Sigmoid colon (tissue), 7 donors: ENCODE measurements around the gene AGFG1. TPM values are rescaled to one million over a fixed set of nuclear protein-coding genes. Genes with fewer than 3 reads are reported as not detected.

ENCODE experiments used
- DNase-seq: peaks from one replicate; pipeline ENCODE4 v3.0.0-alpha.2; 2019
- H3K27ac ChIP-seq, 4 donors: fragments of 200-600 bp; sonication (generic); one replicate each; pipeline ENCODE4 v1.5.1; 2016 to 2019; ENCODE audit warnings: mild to moderate bottlenecking in 1 of 4
- H3K27me3 ChIP-seq, 3 donors: fragments of 200-600 bp; sonication (generic); one replicate each; pipeline ENCODE4 v1.5.1; 2019; ENCODE audit warnings: mild to moderate bottlenecking in 1 of 3
- H3K36me3 ChIP-seq, 4 donors: fragments of 200-600 bp; sonication (generic); one replicate each; pipeline ENCODE4 v1.5.1; 2016 to 2019
- H3K4me1 ChIP-seq, 4 donors: fragments of 200-600 bp; sonication (generic); one replicate each; pipeline ENCODE4 v1.5.1; 2017 to 2019
- H3K4me3 ChIP-seq, 4 donors: fragments of 200-600 bp; sonication (generic); one replicate each; pipeline ENCODE4 v1.5.1; 2017 to 2019; ENCODE audit warnings: mild to moderate bottlenecking in 2 of 4, moderate library complexity in 1 of 4
- H3K9me3 ChIP-seq, 4 donors: fragments of 200-600 bp in 3 of 4; sonication (generic) in 3 of 4; one replicate each; pipeline versions ENCODE4 v1.5.1 to v1.6.1; 2013 to 2019
- CTCF ChIP-seq, 4 experiments: fragments of 450-650 bp in 3 of 4; fragments of 200-600 bp in 1 of 4; IDR thresholded peaks; one replicate each; pipeline ENCODE4 v1.5.1; 2016 to 2019; ENCODE audit warnings: antibody characterized with exemption in 4 of 4, mild to moderate bottlenecking in 3 of 4, moderate library complexity in 2 of 4
- EP300 ChIP-seq, 4 donors: sonication (generic); formaldehyde crosslinking; IDR thresholded peaks; one replicate each; pipeline ENCODE4 v1.6.1; 2017; ENCODE audit warnings: antibody characterized with exemption in 4 of 4
- POLR2A ChIP-seq, 2 donors: fragments of 450-650 bp; IDR thresholded peaks; one replicate each; pipeline ENCODE4 v1.6.1; 2016; ENCODE audit warnings: antibody characterized with exemption in 2 of 2, mild to moderate bottlenecking in 2 of 2, moderate library complexity in 2 of 2
- POLR2AphosphoS5 ChIP-seq, 4 donors: sonication (generic); formaldehyde crosslinking; IDR thresholded peaks; one replicate each; pipeline ENCODE4 v1.6.1; 2017; ENCODE audit warnings: antibody characterized with exemption in 4 of 4
- WGBS, 2 donors: extraction: QIAGEN DNeasy Blood & Tissue Kit; methylation state at CpG; one replicate each; pipeline ENCODE4 v1.1.7; 2013; 5-methylcytosine and 5-hydroxymethylcytosine counted together
- intact Hi-C: fragments of 100-400 bp; cut with DNase I; formaldehyde crosslinking; loops from one replicate; pipeline ENCODE4 v1.15.1; 2023
- polyA plus RNA-seq, 3 donors: library from polyadenylated mRNA; stranded (reverse); fragments of 200-250 nt; gene quantifications; one replicate each; pipeline ENCODE4 v1.2.3, GENCODE V29; 2013
- total RNA-seq, 4 donors: library from RNA; depleted of rRNA; stranded (reverse); fragments of >200 nt; gene quantifications; one replicate each; pipeline ENCODE4 v1.1.0, GENCODE V29; 2016
- donor health status: healthy with polysubstance abuse.
- donor health status: Bipolar disorder and iron deficiency.
- donor health status: healthy.

The AGFG1 gene
- total and polyA plus RNA-seq, 7 donors, result 36.0 to 53.9 (median 43.6) TPM

GRCh38 chr2:227456772-227457171 lies 15.2 kb upstream of the AGFG1 start:
- H3K4me1 ChIP-seq, result no peaks in the 10 kb centered on the region
- H3K36me3 ChIP-seq, result no peaks in the 10 kb centered on the region
- no peaks in the 10 kb centered on the region for H3K9me3 ChIP-seq
- no peak overlapping the region for H3K27ac ChIP-seq
- TF ChIP-seq CTCF (IDR thresholded peaks at IDR 0.05), result no peak
- no peak for DNase-seq
- intact Hi-C loops, result no loop called here
- no peaks in the 10 kb centered on the region for H3K27me3 ChIP-seq
- no peak overlapping the region for H3K4me3 ChIP-seq
- 79 to 88% methylated on average over 4 of the region's 4 CpGs for WGBS, 2 donors

- Histone ChIP-seq H3K36me3 (no peaks in the 10 kb centered on the region), H3K9me3 (no peaks in the 10 kb centered on the region), H3K27me3 (no peaks in the 10 kb centered on the region), H3K27ac (no peak overlapping the region), H3K4me3 (no peak overlapping the region), H3K4me1 (no peaks in the 10 kb centered on the region)
- intact Hi-C loops, result no loop called here
- no peak for DNase-seq
- WGBS, 2 donors, result 40 to 75% methylated on average over 8 of the region's 8 CpGs
- TF ChIP-seq POLR2AphosphoS5 (IDR thresholded peaks at IDR 0.05) (no peak), EP300 (IDR thresholded peaks at IDR 0.05) (no peak), CTCF (IDR thresholded peaks at IDR 0.05) (no peak), POLR2A (IDR thresholded peaks at IDR 0.05) (no peak)
Observed at GRCh38 chr2:227460070-227460485, 11.9 kb upstream of the AGFG1 start.

- Histone ChIP-seq H3K36me3 (no peaks in the 10 kb centered on the region), H3K27ac (no peak overlapping the region), H3K9me3 (no peaks in the 10 kb centered on the region), H3K27me3 (no peaks in the 10 kb centered on the region), H3K4me1 (no peaks in the 10 kb centered on the region), H3K4me3 (no peak overlapping the region)
- DNase-seq, result no peak
- TF ChIP-seq EP300 (IDR thresholded peaks at IDR 0.05) (no peak), CTCF (IDR thresholded peaks at IDR 0.05) (no peak), POLR2AphosphoS5 (IDR thresholded peaks at IDR 0.05) (no peak), POLR2A (IDR thresholded peaks at IDR 0.05) (no peak)
- intact Hi-C loops, result no loop called here
- WGBS, 2 donors, result 87 to 95% methylated on average over 3 of the region's 3 CpGs
Observed at GRCh38 chr2:227460833-227461232, 11.1 kb upstream of the AGFG1 start.

- intact Hi-C loops, result no loop called here
- H3K27ac ChIP-seq, result no peak overlapping the region
- H3K27me3 ChIP-seq, result no peaks in the 10 kb centered on the region
- no peaks in the 10 kb centered on the region for H3K9me3 ChIP-seq
- H3K4me3 ChIP-seq, result no peak overlapping the region
- 61 to 88% methylated on average over 4 of the region's 4 CpGs for WGBS, 2 donors
- TF ChIP-seq POLR2A (IDR thresholded peaks at IDR 0.05) (no peak), POLR2AphosphoS5 (IDR thresholded peaks at IDR 0.05) (no peak), CTCF (IDR thresholded peaks at IDR 0.05) (no peak), EP300 (IDR thresholded peaks at IDR 0.05) (no peak)
- no peaks in the 10 kb centered on the region for H3K4me1 ChIP-seq
- H3K36me3 ChIP-seq, result no peaks in the 10 kb centered on the region
- DNase-seq, result no peak
Observed at GRCh38 chr2:227461811-227462461, 10.0 kb upstream of the AGFG1 start.

GRCh38 chr2:227462462-227462951 lies 9.4 kb upstream of the AGFG1 start:
- no peaks in the 10 kb centered on the region for H3K4me1 ChIP-seq
- H3K9me3 ChIP-seq, result no peaks in the 10 kb centered on the region
- WGBS, 2 donors, result 70 to 84% methylated on average over 6 of the region's 6 CpGs
- H3K27ac ChIP-seq, result no peak overlapping the region
- no peaks in the 10 kb centered on the region for H3K36me3 ChIP-seq
- intact Hi-C loops, result no loop called here
- no peaks in the 10 kb centered on the region for H3K27me3 ChIP-seq
- TF ChIP-seq EP300 (IDR thresholded peaks at IDR 0.05), result no peak
- no peak for TF ChIP-seq POLR2AphosphoS5 (IDR thresholded peaks at IDR 0.05)
- TF ChIP-seq POLR2A (IDR thresholded peaks at IDR 0.05), result no peak
- no peak for TF ChIP-seq CTCF (IDR thresholded peaks at IDR 0.05)
- DNase-seq, result no peak
- H3K4me3 ChIP-seq, result no peak overlapping the region
